HG02588 (cell line): Measurements from ENCODE around the gene PZP.

Experiments
- ATAC-seq: cut with Tn5 transposase; IDR thresholded peaks from one replicate; pipeline ENCODE4 v1.9.1; 2021; ENCODE audit warnings: mild to moderate bottlenecking, moderate library complexity; ENCODE audit not compliant: unreplicated experiment

PZP gene

GRCh38 chr12:9104767-9105423, 103.3 kb downstream of the PZP start:
- no peak for ATAC-seq

- no peak for ATAC-seq
These were observed 104.1 kb downstream of the PZP start for GRCh38 chr12:9104087-9104486.

GRCh38 chr12:9103050-9103849, 104.9 kb downstream of the PZP start:
- no peak for ATAC-seq

GRCh38 chr12:9101018-9101687, 107.0 kb downstream of the PZP start:
- no peak for ATAC-seq

GRCh38 chr12:9099552-9100190, 108.5 kb downstream of the PZP start:
- ATAC-seq = no peak
